ENCODE data around the gene FXYD2. TPM values are rescaled to one million over a fixed set of nuclear protein-coding genes. Genes with fewer than 3 reads are reported as not detected.

The FXYD2 gene
- total and polyA plus RNA-seq, 9 of the 15 experiments (the other 6 are each of a cell fraction or from before 2014, with no cell fraction given), result not detected

GRCh38 chr11:117859488-117860112, 35.1 kb upstream of the FXYD2 start:
- Histone ChIP-seq H3K4me1 (replicated peaks in 1 of 2; ENCODE audit: control insufficient read depth in 2 of 2, insufficient read depth in 2 of 2, low read length in 2 of 2) (no peaks in the 10 kb centered on the region), H3K27me3 (ENCODE audit: control insufficient read depth in 2 of 2, insufficient read depth in 2 of 2, low read length in 2 of 2) (peaks cover 19 to 59% of the 10 kb centered on the region in 2 experiments; a peak in 4 of 5 replicates), H3K4me3 (no peak overlapping the region), H3K36me3 (ENCODE audit: control insufficient read depth, insufficient read depth, low read length) (no peaks in the 10 kb centered on the region), H4K20me1 (replicated peaks; ENCODE audit: control insufficient read depth, insufficient read depth, low read length) (0 out of 2 replicates have a peak, but pooled peaks cover 3% of the 10 kb centered on the region), H3K9ac (ENCODE audit: insufficient read depth in 1 of 2, low read depth in 2 of 2, low read length in 2 of 2) (no peak overlapping the region), H3K9me3 (replicated peaks; ENCODE audit: control insufficient read depth, insufficient read depth, low read depth, low read length) (no peaks in the 10 kb centered on the region), H3K9me1 (ENCODE audit: control insufficient read depth, insufficient read depth, low read length) (no peaks in the 10 kb centered on the region), H3K79me2 (ENCODE audit: control insufficient read depth, insufficient read depth, low read length) (no peaks in the 10 kb centered on the region), H2AFZ (ENCODE audit: low read depth, low read length) (no peak overlapping the region), H3K4me2 (ENCODE audit: insufficient read depth, low read length) (no peak overlapping the region), H3K27ac (ENCODE audit: extremely low read depth, low read depth, low read length) (no peak overlapping the region)
- no peak for TF ChIP-seq NEUROD1 (IDR thresholded peaks at IDR 0.05; ENCODE audit: borderline replicate concordance, low read depth, low read length, partially characterized antibody)
- no peak for TF ChIP-seq KLF10 (CRISPR knock-in tag; IDR thresholded peaks at IDR 0.05)
- no peak for TF ChIP-seq ZNF431 (CRISPR knock-in tag; IDR thresholded peaks at IDR 0.05)
- no peak for TF ChIP-seq CREB1 (IDR thresholded peaks at IDR 0.05)
- no peak for TF ChIP-seq CREB1 (CRISPR knock-in tag; IDR thresholded peaks at IDR 0.05)
- TF ChIP-seq CREBBP (IDR thresholded peaks at IDR 0.05; ENCODE audit: low read depth, low read length), result no peak
- TF ChIP-seq HSF4 (CRISPR knock-in tag; IDR thresholded peaks at IDR 0.05; ENCODE audit: borderline replicate concordance), result no peak
- no peak for TF ChIP-seq ZNF561 (CRISPR knock-in tag; conservative IDR thresholded peaks at IDR 0.05)
- TF ChIP-seq ELF2 (CRISPR knock-in tag; IDR thresholded peaks at IDR 0.05), result no peak
- no peak for TF ChIP-seq ZNF76 (CRISPR knock-in tag; IDR thresholded peaks at IDR 0.05; ENCODE audit: borderline replicate concordance)
- TF ChIP-seq ATF6 (CRISPR knock-in tag; IDR thresholded peaks at IDR 0.05), result no peak
- TF ChIP-seq ZBTB12 (CRISPR knock-in tag; IDR thresholded peaks at IDR 0.05), result no peak
- BruUV-seq (replicated peaks), result no TSS peak
- ChIA-PET CTCF (ENCODE audit: low intra/inter-chr PET ratio) (no interaction called here), POLR2A (interaction anchor here (1.8 kb wide), 1 partner anchor 12 kb away, joined by 7 read pairs; no protein-coding TSS in a partner anchor)
- 2% methylated on average over 9 of the region's 9 CpGs for WGBS (ENCODE audit: insufficient coverage, low coverage, missing lambda C conversion rate)
- DNase-seq (ENCODE audit: extremely low read depth in 1 of 4, low spot score in 3 of 4) (no peak), FAIRE-seq (no peak), ATAC-seq (no peak)
- in situ Hi-C loops (cut with MboI) (no loop called here), intact Hi-C loops (cut with micrococcal nuclease) (no loop called here)
